Stimulated activated CD8-positive, alpha-beta memory T cell treated with anti-CD3 and anti-CD28 coated beads, Interleukin-7, amount 100 ng/mL, for 1 hour (primary cell): ENCODE measurements around the gene NTM.

Source experiments
- DNase-seq, 2 donors: peaks; one replicate each; pipeline ENCODE4 v3.0.0-alpha.2; 2020; ENCODE audit warnings: low read depth in 2 of 2

NTM gene

DNA sequence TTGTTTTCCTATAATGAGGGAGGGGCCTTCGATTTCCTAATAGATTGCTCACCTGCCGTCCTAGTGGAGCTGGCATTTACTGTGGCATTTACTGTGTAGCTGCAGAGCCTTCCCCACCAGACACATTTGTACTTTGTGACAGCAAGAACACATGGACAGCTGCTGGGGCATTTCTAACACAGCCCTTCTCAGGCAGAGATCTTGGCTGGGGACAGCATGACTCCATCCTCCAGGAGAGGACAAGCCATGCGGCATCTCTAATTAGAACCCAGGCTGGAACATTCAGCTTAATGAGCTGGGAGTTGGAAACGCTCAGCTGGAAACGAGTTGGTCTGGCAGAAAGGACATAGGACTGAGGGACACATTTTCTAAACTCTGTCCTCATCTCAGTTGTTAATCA, 887.5 kb downstream of the NTM start:
- no peak for DNase-seq

DNA sequence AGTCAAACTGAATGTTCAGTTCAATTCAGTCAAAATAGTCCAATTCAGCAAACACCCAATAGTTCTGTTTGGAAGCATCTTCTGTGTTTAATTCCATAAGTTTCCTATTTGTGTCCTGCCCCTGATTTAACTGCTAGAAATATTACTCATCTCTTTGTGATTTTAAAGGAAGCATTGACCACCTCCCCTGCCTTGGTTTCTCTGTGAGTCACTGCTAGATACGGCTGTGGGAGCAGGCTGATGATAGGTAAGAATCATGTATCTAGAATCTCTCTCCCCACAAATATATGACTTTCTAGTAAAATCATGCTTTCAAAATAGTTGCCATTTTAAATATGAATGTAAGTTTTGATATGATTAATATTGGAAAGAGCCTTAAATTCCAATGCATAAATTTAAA, 888.5 kb downstream of the NTM start:
- no peak for DNase-seq

DNA sequence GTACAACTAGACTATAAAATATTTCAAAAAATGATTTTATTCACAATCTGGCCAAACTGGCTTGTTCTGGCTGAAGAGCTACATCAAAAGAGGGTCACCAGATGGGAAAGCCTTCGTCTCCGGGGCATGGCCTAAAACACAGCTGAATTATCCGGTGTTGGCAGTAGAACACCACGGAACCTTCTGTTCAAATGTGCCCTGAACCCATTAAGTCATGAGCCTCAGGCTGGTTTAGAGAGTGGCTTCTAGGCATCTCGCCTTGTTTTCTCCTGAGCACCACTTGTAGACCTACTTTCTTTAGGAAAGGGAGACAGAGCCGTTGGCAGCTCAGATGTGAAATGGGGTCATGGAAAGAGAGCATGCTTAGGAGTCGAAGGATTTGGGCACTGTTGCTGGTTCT, 890.2 kb downstream of the NTM start:
- no peak for DNase-seq

DNA sequence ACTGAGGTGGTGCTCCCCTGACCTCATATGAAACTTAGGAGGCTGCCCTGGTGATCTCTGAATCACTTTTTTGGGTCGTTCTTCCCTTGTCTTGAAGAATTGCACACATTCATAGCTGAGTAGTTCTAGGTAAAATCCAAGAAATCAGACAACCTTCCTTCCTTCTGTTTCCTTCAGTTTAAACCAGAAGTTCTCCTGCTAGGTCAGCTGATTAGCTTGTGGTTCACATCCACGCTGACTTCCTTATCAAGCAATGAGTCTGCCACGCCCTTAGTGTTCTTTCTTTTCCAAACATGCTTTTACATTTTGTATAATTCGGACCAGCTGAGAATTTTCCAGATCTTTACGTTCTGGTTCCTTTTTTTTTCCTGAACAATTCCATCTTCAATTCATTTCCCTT, 892.8 kb downstream of the NTM start:
- no peak for DNase-seq

DNA sequence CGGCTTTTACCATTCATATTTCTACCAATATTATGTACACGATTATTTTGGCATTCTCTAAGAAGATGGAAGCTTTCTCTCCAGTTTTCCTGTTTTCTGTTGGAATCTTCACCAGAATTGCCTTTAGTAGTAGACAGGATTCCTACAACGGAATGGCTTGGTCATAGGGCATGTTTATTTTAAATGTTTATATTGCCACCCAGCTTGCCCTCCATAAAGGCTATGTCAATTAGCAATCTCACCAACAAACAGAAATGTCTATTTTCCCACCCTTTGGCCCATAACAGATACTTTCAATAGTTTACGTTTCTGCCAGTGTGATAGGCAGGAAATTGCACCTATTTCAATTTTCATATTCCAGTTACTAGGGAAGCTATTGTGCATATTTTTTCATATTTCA, 893.5 kb downstream of the NTM start:
- DNase-seq: no peak

DNA sequence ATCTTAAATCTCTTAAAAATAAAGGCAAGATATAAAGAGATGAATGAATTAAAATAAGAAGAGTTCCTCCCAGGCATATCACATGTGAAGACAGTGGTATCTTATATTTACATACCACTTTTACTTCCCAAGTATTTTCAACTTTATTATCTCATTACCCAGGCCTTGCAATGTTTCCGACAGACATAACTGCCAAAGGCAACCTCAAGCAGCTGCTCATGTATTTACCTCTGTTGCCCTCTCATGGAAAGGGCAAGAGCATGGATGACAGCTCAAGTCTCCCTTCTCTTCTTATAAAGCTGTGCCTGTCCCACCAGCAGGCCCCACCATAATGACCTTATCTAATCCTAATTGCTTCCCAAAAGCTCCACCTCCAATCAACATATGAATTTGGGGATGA, 894.2 kb downstream of the NTM start:
- DNase-seq: no peak

DNA sequence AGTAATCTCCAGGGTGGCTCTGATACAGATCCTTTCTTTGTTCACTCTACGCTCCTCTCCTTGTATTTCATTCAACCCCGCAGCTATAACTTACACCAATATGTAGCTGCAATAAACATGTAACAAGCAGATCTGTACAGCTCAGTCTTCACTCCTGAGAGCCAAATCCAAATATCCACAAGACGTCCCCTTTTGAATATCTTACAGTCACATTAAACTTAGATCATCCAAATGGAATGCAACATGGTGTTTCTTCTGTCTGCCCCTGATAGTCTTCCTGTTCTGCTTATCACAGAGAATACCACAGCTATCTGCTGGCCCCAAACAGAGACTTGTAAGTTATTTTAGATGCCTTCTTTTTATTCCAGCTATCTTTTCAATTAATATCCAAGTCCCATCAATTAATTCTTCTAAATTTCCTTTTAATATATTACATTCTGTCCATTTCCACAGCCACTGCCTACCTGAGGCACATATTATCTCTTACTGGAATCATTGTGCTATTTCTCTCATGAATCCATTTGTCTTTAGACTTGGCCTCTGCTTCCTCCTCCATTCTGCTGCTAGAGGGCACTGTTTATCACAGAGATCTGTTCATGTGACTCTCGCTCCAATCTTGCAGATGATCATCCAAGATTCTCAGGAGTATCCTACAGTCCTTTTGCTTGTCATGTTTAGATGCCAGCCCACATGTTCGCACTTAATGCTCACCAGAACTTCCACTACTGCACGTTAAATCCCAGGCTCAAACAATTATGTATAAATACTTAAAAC, 908.6 kb downstream of the NTM start:
- DNase-seq: no peak

DNA sequence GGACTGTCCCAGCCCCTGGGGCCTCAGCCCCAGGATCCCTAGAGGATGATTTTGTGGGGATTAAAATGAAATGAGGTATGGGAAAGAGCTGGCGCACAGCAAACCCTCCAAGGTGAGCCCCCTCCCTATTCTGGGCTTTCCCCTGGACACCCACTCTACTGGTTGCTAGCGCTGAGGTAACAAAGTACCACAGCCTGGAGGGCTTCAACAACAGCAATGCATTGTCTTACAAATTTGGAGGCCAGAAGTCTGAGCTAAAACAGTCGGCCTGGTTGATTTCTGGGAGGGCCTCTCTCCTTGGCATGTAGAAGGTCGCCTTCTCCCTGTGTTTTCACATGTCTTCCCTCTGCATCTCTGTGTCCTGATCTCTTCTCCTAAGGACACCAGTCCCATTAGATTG, 913.6 kb downstream of the NTM start:
- no peak for DNase-seq

DNA sequence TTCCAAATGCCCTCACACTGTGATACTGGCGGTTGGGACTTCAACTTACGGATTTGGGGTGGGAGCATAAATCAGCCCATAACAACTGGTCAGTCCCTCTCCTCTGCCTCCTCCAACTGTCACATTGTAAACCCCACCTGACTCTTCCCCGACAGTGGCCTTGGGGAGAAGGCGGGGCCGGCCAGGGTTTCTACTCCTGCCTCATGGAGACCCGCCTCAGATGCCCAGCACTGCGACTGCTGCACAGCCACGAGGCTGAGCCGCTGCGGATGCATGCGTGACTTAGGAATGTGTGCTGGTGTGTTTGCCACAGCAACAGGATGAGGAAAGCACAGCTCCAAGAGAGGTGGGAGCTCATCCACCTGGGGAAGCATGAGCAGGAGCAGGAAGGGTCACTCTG, 914.2 kb downstream of the NTM start:
- no peak for DNase-seq

DNA sequence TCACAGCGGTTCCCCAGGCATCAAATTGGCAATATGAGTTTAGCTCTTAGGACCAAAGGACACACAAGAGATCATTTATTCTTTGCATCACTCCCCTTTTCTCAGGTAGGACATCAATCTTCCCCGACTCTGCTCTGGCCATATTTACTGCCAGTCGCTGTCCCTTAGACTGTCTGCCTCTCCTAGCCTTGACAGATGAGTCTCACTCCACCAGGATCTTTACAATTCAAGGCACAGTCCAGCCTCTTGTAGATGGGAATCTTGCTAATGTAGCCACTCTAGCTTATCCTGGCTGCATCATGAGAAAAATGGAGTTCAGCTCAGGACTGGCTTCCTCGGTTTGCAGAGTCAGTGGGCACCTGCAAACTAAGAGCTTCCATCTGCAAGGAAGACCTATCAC, 915.2 kb downstream of the NTM start:
- no peak for DNase-seq

DNA sequence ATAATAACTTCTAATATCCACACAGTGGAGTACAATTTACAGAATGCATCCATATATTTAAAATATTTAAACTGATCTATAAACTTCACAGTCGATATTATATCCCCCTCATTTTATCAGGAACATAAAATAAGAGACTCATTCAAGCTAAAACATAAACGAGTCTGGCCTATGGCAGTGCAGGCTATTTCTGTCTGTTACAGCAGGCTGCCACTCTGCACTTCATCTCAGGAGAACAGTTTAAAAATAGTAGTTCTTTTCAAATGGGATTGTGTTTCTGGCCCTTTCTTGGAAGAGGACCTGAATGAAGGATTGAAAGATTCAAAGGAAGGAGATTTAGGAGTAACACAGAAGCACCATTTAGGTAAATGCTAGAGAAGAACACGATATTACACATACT, 915.7 kb downstream of the NTM start:
- DNase-seq: no peak

DNA sequence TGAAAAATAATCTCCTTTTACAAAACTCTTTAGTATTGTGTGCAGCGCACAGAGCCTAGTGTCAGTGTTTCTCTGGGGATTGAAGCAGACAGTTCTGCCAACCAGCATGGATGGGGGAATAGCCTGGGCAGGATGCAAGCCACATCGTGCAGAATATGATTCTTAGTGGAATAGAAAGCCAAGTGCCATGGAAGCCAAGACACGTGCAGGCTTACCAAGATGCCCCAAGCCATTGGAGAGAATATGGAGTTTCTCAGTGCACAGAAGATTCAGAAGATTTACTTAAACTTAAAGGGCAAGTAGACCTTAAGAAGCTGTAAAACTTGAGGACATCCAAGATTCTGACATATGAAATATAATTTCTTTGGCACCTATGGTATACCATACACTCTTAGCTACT, 917.6 kb downstream of the NTM start:
- no peak for DNase-seq

DNA sequence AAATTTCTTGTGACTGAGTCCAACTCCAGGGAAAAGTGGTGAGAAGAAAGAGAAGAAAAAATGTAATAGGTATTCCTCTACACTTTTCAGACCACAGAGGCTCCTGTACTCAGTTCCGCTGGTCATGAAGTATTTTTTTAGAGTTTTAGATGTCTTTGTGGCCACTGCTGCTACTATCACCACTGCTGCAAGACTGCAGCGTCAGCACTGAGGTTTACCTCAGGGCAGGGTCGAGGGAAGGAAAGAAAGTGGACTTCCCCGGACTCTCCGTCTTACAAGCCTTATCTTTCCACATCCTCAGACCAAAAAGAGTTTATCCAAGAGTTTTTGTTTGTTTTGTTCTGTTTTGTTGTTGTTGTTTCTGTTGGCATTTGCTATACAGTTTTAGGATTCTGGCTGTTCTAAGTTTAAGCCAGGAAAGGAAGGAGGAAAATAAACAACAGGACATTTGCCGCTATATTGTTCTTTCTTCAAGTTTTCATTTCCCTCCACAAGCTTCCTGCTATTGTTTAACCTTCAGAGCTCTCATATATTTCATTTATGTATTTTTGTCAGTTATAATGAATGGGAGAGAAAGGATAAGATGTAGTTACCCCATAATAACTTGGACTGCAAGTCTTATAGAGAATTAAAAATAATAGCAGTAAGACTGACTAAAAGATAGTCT, 919.3 kb downstream of the NTM start:
- no peak for DNase-seq

DNA sequence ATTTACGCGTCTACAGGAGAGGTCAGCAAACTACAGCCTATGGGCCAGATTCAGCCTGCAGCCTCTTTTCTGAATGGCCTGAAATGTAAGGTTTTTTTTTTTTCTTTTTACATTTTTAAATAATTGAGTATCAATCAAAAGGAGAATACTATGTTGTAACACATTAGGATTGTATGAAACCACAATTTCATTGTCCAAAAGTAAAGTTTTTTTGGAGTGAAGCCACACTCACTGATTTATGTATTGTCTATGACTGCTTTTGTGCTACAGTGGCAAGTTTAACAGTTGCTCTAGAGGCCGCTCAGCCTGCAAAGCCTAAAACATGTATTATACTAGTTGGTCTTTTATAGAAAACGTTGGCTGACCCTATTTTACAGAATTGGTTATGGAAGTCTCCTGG, 923.2 kb downstream of the NTM start:
- DNase-seq: no peak

DNA sequence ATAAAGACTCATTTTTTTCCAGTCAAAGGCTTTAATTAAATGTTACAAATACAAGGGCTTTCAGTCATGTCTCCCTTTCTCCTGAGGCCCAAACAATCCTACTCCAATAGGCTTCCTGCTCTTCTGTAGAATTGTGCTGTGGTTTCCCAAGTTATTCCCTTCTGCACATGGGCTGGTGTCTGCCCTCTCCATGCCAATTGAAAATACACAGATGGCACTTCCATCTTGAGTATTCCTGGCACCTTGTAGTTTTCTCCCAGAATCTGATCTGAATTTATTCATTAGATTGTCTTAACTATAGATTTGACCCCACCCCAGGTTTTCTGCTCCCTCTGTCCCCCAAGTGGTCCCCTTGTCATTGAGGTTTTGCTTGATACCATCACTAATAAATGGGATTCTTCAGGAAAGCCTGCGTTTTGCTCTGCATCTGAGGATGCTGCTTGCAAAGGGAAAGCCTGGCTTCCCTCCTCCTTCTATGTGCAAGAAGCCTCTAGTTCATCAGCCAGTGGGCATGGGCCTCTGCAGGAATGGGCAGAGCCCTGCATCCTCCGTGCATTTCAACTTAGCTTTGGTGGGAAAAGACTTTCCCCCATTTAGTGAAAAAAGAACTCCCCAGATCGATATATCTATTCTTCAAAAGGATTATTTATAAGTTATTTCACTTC, 926.7 kb downstream of the NTM start:
- DNase-seq: no peak

DNA sequence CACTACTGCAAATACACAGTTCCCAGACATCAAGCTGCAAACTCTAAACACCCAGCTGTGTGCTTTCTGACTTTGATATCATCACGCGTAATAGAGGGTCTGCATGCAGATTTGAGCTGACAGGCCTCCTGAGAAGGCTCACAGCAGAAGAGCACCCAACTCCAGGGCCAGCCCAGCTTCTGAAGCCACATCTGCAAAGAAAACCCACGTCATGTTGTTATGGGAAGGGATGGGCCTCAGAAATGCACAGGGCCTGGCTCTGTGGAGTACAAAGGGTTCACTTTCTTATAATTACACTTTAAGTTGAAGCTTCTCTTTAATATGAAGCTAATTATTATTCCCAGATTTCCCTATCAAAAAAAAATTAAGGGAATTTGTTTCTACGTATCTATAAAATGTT, 927.9 kb downstream of the NTM start:
- no peak for DNase-seq

DNA sequence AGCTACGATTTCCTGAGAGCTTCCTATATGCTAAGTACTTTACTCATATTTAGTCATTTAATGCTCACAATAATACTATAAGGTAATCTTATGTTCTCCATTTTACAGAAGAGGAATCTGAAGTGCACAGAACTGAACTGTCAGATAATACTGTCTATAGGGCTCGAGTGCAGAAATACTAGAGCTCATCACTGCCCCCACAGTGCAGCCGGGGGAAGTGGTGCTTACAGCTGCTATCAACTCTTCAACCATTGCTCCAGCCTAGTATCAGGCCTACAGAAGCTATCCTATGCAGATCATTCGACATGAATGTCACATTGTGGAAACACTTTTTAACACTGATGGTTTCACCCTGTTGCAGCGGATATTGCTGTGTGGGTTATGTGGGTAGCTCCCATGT, 929.9 kb downstream of the NTM start:
- no peak for DNase-seq

DNA sequence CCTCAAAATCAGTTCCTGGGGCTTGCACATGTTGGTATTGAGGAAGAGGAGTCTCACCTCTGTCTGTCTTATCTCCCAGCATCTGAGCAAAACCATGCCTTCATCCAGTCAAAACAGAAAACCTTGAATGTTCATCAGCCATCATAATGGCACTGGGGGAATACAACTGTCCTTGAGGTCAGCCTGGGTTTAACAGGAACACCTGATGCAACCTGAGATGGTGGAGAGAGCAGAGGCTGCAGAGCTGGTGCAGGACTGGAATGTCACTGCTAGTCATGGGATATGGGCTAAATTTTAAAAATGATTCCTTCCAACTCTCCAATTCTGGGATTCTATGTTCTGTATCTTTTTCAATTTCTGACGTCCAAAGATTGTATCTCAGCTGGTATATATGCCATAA, 931.0 kb downstream of the NTM start:
- DNase-seq: no peak

DNA sequence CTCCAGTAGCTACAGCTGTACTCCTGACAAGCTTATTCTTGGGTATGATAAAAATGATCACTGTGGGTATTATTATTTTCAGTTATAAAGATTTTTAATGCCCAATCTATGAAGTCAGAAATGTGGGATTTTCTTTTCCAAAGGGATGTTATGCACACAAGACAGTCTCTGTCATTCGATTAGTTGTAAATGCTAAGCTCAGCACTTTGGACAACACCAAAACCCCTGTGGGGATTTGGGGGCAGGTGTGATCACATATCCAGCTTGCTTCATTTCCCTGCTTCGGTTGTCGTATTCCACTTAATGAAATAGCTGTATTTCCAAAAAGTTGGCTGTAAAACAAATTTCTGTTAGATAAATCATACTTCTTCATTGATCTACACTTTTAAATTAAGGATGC, 931.5 kb downstream of the NTM start:
- no peak for DNase-seq

DNA sequence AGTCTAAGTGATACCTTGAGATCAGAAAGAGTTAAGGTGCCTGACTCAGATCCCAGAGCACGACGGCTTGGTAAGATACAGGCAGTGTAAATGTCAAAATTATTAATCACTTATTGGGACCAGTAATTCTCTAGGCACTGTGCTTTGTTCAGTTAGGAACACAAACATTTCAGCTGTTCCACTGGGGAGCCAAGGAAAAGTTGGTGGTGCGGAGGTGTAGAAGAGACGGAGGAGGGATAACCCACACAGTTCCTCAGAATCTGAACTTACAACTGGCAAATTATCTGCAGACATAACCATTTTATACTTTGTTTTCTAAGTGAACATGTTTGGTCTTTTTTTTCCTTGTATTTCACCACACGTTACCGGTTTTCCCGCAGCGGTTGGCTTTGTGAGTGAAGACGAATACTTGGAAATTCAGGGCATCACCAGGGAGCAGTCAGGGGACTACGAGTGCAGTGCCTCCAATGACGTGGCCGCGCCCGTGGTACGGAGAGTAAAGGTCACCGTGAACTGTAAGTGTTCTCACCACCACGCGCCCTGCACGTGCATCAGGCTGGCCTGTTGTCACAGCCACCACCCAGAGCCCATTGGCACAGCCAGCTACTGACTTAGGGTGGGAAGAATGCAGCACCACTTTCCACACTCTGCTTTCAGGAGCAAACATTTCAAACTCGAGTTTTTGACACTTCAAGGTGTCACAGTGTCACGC, 937.0 kb downstream of the NTM start:
- DNase-seq: no peak

DNA sequence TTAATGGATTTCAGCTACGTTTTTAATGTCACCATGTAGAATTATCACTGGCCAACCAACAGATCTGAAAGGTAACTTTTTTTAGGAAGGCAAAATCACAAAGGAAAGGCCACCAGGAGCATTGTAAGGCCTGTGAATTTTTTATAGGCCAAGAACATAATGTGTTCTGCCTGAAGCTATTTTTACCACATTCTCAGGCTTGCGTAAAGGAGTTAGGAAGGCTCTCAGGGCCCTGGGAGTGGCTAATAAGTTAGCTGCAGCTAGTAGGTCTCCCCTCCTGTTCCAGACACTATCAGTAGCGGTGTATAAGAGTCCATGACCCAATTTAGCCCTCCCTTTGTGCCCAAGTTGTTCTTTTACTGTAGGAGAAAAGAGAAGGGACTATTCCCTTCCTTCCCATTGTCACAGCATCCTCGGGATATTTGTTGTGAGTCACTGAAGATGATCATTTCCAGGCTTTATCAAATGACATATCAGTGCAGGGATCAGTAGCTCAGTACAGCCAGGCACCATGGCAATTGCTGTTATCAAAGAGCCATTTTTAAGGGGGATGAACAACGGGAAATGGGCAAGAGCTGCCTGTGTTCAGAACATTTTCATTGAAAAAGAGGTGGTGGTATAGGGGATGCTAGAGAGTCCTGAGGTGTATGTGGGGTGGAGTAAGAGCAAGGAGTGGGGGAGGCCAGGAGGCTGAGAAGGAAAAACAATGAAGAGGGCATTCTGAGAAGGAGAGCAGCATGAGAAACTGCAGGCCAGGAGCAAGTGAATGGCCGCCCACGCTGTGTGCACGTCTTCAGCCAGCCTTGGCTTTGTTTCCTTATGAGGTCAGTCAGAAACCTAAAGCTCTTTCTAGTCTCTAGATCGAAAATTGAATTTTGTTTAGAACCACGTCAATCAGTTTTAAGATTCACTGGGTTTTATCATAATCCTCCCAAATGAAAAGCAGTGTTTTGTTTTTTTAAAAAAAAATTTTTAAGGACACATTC, 940.3 kb downstream of the NTM start:
- DNase-seq: no peak
